ENCODE results near the gene BDH2. TPM values are rescaled to one million over a fixed set of nuclear protein-coding genes. Genes with fewer than 3 reads are reported as not detected.

Gene BDH2
- polyA plus RNA-seq, 1 donor from 2014 or later, result 12.9 TPM

DNA sequence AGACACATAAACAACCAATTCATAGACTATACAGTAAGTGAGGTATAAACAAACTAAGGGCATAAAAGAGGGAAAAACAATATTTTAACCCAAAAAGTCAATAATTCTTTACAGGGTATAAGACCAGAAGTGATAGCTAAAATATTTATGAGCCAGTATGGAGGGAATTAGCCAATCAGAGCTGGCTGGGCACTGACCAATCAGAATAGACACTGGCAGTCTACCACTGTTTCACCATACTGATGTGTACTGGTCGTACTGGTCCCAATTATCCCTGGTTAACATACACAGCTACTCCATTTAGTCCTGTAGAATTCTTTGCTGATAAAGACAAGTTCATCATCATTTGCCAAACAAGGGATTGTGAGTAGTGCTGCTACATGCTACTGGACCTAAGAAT, 70.3 kb downstream of the BDH2 start:
- Histone ChIP-seq H2AFZ (ENCODE audit: low read depth, low read length) (no peak overlapping the region), H4K20me1 (ENCODE audit: insufficient read depth) (no peaks in the 10 kb centered on the region), H3K9ac (ENCODE audit: low read length) (no peak overlapping the region), H3K9me3 (ENCODE audit: low read length) (no peaks in the 10 kb centered on the region), H3K79me2 (replicated peaks; ENCODE audit: insufficient read depth, low read length) (no peaks in the 10 kb centered on the region), H3K27ac (ENCODE audit: low read length) (no peak overlapping the region), H3K27me3 (ENCODE audit: insufficient read depth, low read depth, low read length) (no peaks in the 10 kb centered on the region), H3F3A (ENCODE audit: insufficient read depth, low read length, poor library complexity, severe bottlenecking) (no peaks in the 10 kb centered on the region), H3K36me3 (ENCODE audit: insufficient read depth, low read length) (peaks cover 7% of the 10 kb centered on the region), H3K4me3 (ENCODE audit: low read length) (no peak overlapping the region), H3K4me2 (ENCODE audit: low read length) (no peak overlapping the region), H3K9me2 (ENCODE audit: insufficient read depth, low read length) (no peaks in the 10 kb centered on the region)
- TF ChIP-seq EP300 (conservative IDR thresholded peaks at IDR 0.05; ENCODE audit: poor library complexity, severe bottlenecking), result no peak
- TF ChIP-seq, protein P1, sequence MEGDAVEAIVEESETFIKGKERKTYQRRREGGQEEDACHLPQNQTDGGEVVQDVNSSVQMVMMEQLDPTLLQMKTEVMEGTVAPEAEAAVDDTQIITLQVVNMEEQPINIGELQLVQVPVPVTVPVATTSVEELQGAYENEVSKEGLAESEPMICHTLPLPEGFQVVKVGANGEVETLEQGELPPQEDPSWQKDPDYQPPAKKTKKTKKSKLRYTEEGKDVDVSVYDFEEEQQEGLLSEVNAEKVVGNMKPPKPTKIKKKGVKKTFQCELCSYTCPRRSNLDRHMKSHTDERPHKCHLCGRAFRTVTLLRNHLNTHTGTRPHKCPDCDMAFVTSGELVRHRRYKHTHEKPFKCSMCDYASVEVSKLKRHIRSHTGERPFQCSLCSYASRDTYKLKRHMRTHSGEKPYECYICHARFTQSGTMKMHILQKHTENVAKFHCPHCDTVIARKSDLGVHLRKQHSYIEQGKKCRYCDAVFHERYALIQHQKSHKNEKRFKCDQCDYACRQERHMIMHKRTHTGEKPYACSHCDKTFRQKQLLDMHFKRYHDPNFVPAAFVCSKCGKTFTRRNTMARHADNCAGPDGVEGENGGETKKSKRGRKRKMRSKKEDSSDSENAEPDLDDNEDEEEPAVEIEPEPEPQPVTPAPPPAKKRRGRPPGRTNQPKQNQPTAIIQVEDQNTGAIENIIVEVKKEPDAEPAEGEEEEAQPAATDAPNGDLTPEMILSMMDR (IDR thresholded peaks at IDR 0.05; ENCODE audit: poor library complexity, severe bottlenecking), result no peak
- TF ChIP-seq SMC3 (conservative IDR thresholded peaks at IDR 0.05; ENCODE audit: poor library complexity), result no peak
- no peak for TF ChIP-seq TAF1 (IDR thresholded peaks at IDR 0.05; ENCODE audit: low read depth)
- no peak for TF ChIP-seq EZH2 (IDR thresholded peaks at IDR 0.05; ENCODE audit: borderline replicate concordance, insufficient read depth, low read length, poor library complexity, severe bottlenecking)
- TF ChIP-seq, protein P2, sequence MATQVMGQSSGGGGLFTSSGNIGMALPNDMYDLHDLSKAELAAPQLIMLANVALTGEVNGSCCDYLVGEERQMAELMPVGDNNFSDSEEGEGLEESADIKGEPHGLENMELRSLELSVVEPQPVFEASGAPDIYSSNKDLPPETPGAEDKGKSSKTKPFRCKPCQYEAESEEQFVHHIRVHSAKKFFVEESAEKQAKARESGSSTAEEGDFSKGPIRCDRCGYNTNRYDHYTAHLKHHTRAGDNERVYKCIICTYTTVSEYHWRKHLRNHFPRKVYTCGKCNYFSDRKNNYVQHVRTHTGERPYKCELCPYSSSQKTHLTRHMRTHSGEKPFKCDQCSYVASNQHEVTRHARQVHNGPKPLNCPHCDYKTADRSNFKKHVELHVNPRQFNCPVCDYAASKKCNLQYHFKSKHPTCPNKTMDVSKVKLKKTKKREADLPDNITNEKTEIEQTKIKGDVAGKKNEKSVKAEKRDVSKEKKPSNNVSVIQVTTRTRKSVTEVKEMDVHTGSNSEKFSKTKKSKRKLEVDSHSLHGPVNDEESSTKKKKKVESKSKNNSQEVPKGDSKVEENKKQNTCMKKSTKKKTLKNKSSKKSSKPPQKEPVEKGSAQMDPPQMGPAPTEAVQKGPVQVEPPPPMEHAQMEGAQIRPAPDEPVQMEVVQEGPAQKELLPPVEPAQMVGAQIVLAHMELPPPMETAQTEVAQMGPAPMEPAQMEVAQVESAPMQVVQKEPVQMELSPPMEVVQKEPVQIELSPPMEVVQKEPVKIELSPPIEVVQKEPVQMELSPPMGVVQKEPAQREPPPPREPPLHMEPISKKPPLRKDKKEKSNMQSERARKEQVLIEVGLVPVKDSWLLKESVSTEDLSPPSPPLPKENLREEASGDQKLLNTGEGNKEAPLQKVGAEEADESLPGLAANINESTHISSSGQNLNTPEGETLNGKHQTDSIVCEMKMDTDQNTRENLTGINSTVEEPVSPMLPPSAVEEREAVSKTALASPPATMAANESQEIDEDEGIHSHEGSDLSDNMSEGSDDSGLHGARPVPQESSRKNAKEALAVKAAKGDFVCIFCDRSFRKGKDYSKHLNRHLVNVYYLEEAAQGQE (IDR thresholded peaks at IDR 0.05; ENCODE audit: borderline replicate concordance), result no peak
- TF ChIP-seq POLR2AphosphoS5 (IDR thresholded peaks at IDR 0.05), result no peak
- TF ChIP-seq RAD21 (conservative IDR thresholded peaks at IDR 0.05), result no peak
- TF ChIP-seq MXI1 (conservative IDR thresholded peaks at IDR 0.05; ENCODE audit: poor library complexity, severe bottlenecking), result no peak

Other genes starting within 250 kb of the BDH2 start
- gene CISD2, start 230.8 kb downstream of the BDH2 start, polyA plus RNA-seq, result 89.4 and 102 TPM in 2 replicates
- not detected in 2 replicates for gene SLC9B1, start 80.1 kb downstream of the BDH2 start, polyA plus RNA-seq
- gene SLC9B2, start 23.1 kb downstream of the BDH2 start, polyA plus RNA-seq, result 36.9 and 46.3 TPM in 2 replicates
- 1.1 and 1.8 TPM in 2 replicates for gene CENPE, start 98.5 kb upstream of the BDH2 start, polyA plus RNA-seq